A673 (cell line): Measurements from ENCODE around the gene SCGB1A1. TPM values are rescaled to one million over a fixed set of nuclear protein-coding genes. Genes with fewer than 3 reads are reported as not detected.
"Not testable (repeated sequence)": the region's sequence is repeated elsewhere in the genome, so short reads cannot be mapped to it uniquely, and the experiment has no call there.

Source experiments
- BruUV-seq: library from RNA; stranded (reverse); fragments of 400-500 nt; replicated peaks from 2 replicates; lab custom pipeline; 2021; lab: Mats Ljungman, UMichigan
- CTCF ChIA-PET: fragments of 300-600 bp; sonication (Branson Sonifier 250); formaldehyde crosslinking; loops from one replicate; lab custom pipeline; 2022; ENCODE audit warnings: antibody characterized with exemption; lab: Charles Lee
- POLR2A ChIA-PET: fragments of 300-600 bp; sonication (Branson Sonifier 250); formaldehyde crosslinking; loops from one replicate; lab custom pipeline; 2022; ENCODE audit warnings: antibody characterized with exemption; ENCODE audit not compliant: low non-redundant PET; lab: Charles Lee
- DNase-seq: peaks from one replicate; pipeline ENCODE4 v3.0.0-alpha.2; 2015; ENCODE audit warnings: low spot score
- H3K27ac ChIP-seq: fragments of 200-600 bp; sonication (generic); 2 replicates; pipeline ENCODE4 v1.5.1; 2016; ENCODE audit warnings: mixed run types, low read depth, mild to moderate bottlenecking, mixed read lengths, antibody characterized with exemption, low read length; ENCODE audit not compliant: poor library complexity, severe bottlenecking
- H3K27me3 ChIP-seq: fragments of 200-600 bp; sonication (generic); replicated peaks from 2 replicates; pipeline ENCODE4 v1.6.1; 2017; ENCODE audit warnings: mixed run types, low read depth, mild to moderate bottlenecking, mixed read lengths, antibody characterized with exemption, low read length; ENCODE audit not compliant: insufficient read depth, poor library complexity
- H3K36me3 ChIP-seq: fragments of 200-600 bp; sonication (generic); 2 replicates; pipeline ENCODE4 v1.6.1; 2016; ENCODE audit warnings: mixed run types, mild to moderate bottlenecking, mixed read lengths, antibody characterized with exemption, low read length; ENCODE audit not compliant: insufficient read depth, poor library complexity, severe bottlenecking
- H3K4me1 ChIP-seq: fragments of 200-600 bp; sonication (generic); 2 replicates; pipeline ENCODE4 v1.6.1; 2017; ENCODE audit warnings: mixed run types, mild to moderate bottlenecking, mixed read lengths, antibody characterized with exemption, low read length; ENCODE audit not compliant: insufficient read depth, poor library complexity, severe bottlenecking
- H3K4me3 ChIP-seq: fragments of 200-600 bp; sonication (generic); 2 replicates; pipeline ENCODE4 v1.5.1; 2016; ENCODE audit warnings: low read depth, mixed run types, mild to moderate bottlenecking, mixed read lengths, low read length; ENCODE audit not compliant: poor library complexity, severe bottlenecking
- H3K9me3 ChIP-seq: fragments of 200-600 bp; sonication (generic); 2 replicates; pipeline ENCODE4 v1.6.1; 2016; ENCODE audit warnings: mixed run types, low read depth, mild to moderate bottlenecking, mixed read lengths, antibody characterized with exemption, low read length; ENCODE audit not compliant: poor library complexity, severe bottlenecking
- EZH2 ChIP-seq: fragments of 200-600 bp; sonication (generic); IDR thresholded peaks from 2 replicates; pipeline ENCODE4 v1.6.1; 2017; ENCODE audit warnings: borderline replicate concordance, low read depth, mild to moderate bottlenecking, mixed read lengths, antibody characterized with exemption, low read length; ENCODE audit not compliant: poor library complexity, severe bottlenecking
- intact Hi-C: fragments of 100-400 bp; cut with micrococcal nuclease; formaldehyde crosslinking; loops from one replicate; pipeline ENCODE4 v1.10.0; 2022; ENCODE audit not compliant: unreplicated experiment
- total RNA-seq: library from RNA; stranded (reverse); gene quantifications from 2 replicates; pipeline ENCODE4 v1.2.3, GENCODE V29; 2021
- TF ChIP-seq, protein P1 (sequence below): fragments of 300-800, 200-600 bp; sonication (generic); conservative IDR thresholded peaks from 2 replicates; pipeline ENCODE4 v1.5.1; 2017; ENCODE audit warnings: low read depth, mild to moderate bottlenecking, antibody characterized with exemption, low read length, moderate library complexity, mixed read lengths

The SCGB1A1 gene
- total RNA-seq, 1 experiment from 2014 or later: not detected

DNA sequence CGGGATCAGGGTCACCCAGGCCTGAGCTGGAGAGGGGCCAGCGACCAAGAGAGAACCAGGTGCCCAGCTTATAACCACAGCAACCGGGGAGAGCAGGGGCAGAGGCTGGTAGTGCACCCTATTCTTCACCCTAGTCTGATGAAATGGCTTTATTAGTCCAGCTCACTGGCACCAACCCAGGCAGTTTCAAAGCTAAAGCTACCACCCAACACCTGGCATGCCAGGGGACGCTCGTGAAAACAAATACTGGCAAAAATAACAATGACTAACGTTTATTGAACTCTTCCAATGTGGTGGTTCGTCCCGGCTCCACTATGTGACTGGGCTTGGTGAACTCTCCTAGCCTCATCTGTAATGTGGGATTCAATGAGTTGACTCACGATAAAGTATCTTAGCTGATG is 30.6 kb downstream of the SCGB1A1 start:
- Histone ChIP-seq H3K27ac (no peak overlapping the region), H3K4me3 (no peak overlapping the region), H3K27me3 (no peaks in the 10 kb centered on the region), H3K9me3 (no peaks in the 10 kb centered on the region), H3K4me1 (peaks cover 6% of the 10 kb centered on the region), H3K36me3 (no peaks in the 10 kb centered on the region)
- DNase-seq: no peak
- CTCF ChIA-PET: no interaction called here
- TF ChIP-seq, protein P1, sequence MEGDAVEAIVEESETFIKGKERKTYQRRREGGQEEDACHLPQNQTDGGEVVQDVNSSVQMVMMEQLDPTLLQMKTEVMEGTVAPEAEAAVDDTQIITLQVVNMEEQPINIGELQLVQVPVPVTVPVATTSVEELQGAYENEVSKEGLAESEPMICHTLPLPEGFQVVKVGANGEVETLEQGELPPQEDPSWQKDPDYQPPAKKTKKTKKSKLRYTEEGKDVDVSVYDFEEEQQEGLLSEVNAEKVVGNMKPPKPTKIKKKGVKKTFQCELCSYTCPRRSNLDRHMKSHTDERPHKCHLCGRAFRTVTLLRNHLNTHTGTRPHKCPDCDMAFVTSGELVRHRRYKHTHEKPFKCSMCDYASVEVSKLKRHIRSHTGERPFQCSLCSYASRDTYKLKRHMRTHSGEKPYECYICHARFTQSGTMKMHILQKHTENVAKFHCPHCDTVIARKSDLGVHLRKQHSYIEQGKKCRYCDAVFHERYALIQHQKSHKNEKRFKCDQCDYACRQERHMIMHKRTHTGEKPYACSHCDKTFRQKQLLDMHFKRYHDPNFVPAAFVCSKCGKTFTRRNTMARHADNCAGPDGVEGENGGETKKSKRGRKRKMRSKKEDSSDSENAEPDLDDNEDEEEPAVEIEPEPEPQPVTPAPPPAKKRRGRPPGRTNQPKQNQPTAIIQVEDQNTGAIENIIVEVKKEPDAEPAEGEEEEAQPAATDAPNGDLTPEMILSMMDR: no peak
- no peak for TF ChIP-seq EZH2
- POLR2A ChIA-PET: no interaction called here
- intact Hi-C loops: no loop called here
- no TSS peak for BruUV-seq

DNA sequence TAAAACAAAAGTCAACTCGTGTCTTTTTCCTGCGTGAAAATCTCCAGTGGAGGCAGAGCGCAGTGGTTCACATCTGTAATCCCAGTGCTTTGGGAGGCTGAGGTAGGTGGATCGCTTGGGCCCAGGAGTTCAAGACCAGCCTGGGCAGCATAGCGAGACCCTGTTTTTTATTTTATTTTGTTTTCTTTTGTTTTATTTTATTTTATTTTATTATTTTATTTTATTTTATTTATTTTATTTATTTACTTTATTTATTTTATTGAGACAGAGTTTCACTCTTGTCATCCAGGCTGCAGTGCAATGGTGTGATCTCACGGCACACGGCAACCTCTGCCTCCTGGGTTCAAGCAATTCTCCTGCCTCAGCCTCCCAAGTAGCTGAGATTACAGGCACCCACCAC is 31.1 kb downstream of the SCGB1A1 start:
- H3K4me3 ChIP-seq, H3K27me3 ChIP-seq, H3K4me1 ChIP-seq, H3K27ac ChIP-seq, CTCF ChIA-PET, DNase-seq, POLR2A ChIA-PET, BruUV-seq, H3K36me3 ChIP-seq, intact Hi-C loops, H3K9me3 ChIP-seq: not testable (repeated sequence)

DNA sequence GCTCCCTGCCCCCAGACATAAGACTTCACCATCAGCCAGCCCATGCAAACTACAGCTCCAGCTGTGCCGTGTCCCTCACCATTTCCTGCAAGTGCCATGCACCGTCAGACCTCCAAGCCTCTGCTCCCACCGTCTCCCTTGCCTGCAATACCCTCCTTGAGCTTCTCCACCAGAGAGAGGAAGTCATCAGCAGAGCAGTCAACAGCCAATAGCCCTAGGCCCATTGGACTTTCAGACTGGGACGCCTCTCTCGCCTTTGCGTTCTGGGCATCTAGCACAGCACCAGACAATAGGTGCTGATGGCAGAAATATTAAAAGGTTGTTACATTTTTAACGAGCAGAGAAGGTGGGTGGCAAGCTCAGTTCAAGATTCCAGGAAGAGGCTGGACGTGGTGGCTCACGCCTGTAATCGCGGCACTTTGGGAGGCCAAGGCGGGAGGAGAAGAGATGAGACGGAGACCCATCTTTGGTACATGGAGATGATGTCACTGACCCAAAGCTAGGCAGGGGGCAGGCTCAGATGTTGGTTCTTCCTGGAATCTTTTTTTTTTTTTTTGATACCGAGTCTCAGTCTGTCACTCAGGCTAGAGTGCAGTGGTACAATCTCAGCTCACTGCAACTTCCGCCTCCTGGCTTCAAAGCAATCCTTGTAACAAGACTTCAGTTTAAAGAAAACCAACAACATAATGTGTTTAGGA is 31.9 kb downstream of the SCGB1A1 start:
- ChIA-PET CTCF (interaction anchor here (0.7 kb wide), 1 partner anchor 55 kb away, joined by 3 read pairs; no protein-coding TSS in a partner anchor), POLR2A (no interaction called here)
- TF ChIP-seq, protein P1: no peak
- TF ChIP-seq EZH2: no peak
- H3K27me3 ChIP-seq: no peaks in the 10 kb centered on the region
- intact Hi-C loops: no loop called here
- H3K4me3 ChIP-seq: no peak overlapping the region
- no peaks in the 10 kb centered on the region for H3K4me1 ChIP-seq
- H3K9me3 ChIP-seq: no peaks in the 10 kb centered on the region
- BruUV-seq: no TSS peak
- H3K27ac ChIP-seq: no peak overlapping the region
- H3K36me3 ChIP-seq: no peaks in the 10 kb centered on the region
- DNase-seq: no peak

DNA sequence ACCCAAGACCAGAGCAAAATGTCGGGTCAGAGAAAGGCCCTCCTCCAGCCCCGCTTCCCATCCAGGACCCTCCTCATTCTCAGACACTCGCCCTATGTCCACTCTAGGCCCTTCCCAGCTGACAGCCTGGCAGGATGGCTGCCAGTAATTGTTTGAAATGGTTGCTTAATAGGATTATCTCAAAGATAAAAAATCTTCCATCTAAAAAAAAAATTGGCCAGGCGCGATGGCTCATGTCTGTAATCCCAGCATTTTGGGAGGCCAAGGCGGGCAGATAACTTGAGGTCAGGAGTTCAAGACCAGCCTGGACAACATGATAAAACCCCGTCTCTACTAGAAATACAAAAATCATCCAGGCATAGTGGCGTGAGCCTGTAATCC is 32.4 kb downstream of the SCGB1A1 start:
- no peaks in the 10 kb centered on the region for H3K4me1 ChIP-seq
- no peak for DNase-seq
- no peaks in the 10 kb centered on the region for H3K36me3 ChIP-seq
- H3K9me3 ChIP-seq: no peaks in the 10 kb centered on the region
- no peaks in the 10 kb centered on the region for H3K27me3 ChIP-seq
- H3K27ac ChIP-seq: no peak overlapping the region
- TF ChIP-seq, protein P1: no peak
- TF ChIP-seq EZH2: no peak
- ChIA-PET POLR2A (no interaction called here), CTCF (no interaction called here)
- no peak overlapping the region for H3K4me3 ChIP-seq
- BruUV-seq: no TSS peak
- intact Hi-C loops: no loop called here
